ENCODE measurements around the gene FNIP1. TPM values are rescaled to one million over a fixed set of nuclear protein-coding genes. Genes with fewer than 3 reads are reported as not detected.

The FNIP1 gene
- total and polyA plus RNA-seq, 2 donors (not counting 1 experiment from before 2014, with no cell fraction given) = 10.3 to 52.8 TPM

GRCh38 chr5:131758520-131758900 lies 38.3 kb downstream of the FNIP1 start:
- H3K27ac ChIP-seq (ENCODE audit: low read length in 2 of 2) = no peak overlapping the region
- peak overlapping the region; percentile 11 for H3K27ac Mint-ChIP-seq

More at GRCh38 chr5:131758520-131758900, 38.3 kb downstream of the FNIP1 start:
- Histone ChIP-seq H3K4me2 (replicated peaks; ENCODE audit: low read depth, low read length, poor library complexity, severe bottlenecking) (peak overlapping the region; percentile 41), H3K4me1 (ENCODE audit: control insufficient read depth in 2 of 2, insufficient read depth in 2 of 2, low read length in 2 of 2) (peaks cover 18 to 27% of the 10 kb centered on the region in 2 donors), H4K20me1 (ENCODE audit: control insufficient read depth, insufficient read depth, low read length, poor library complexity, severe bottlenecking) (peaks cover 57% of the 10 kb centered on the region), H3K9ac (ENCODE audit: low read length) (peak overlapping the region; percentile 33), H3K36me3 (replicated peaks in 1 of 2; ENCODE audit: control extremely low read depth in 1 of 2, control insufficient read depth in 1 of 2, extremely low read depth in 1 of 2, insufficient read depth in 2 of 2, low read length in 1 of 2) (no peaks in the 10 kb centered on the region), H3K79me2 (ENCODE audit: control insufficient read depth, insufficient read depth, low read length) (peaks cover 99% of the 10 kb centered on the region), H3K9me3 (ENCODE audit: control extremely low read depth in 1 of 3, control insufficient read depth in 2 of 3, insufficient read depth in 1 of 3, low read length in 2 of 3) (no peaks in the 10 kb centered on the region), H2AFZ (ENCODE audit: insufficient read depth, low read depth, low read length, poor library complexity, severe bottlenecking) (no peak overlapping the region), H3K4me3 (ENCODE audit: control extremely low read depth in 1 of 5, extremely low read depth in 1 of 5, insufficient read depth in 1 of 5, low read depth in 2 of 5, low read length in 4 of 5) (no peak overlapping the region), H3K27me3 (replicated peaks in 1 of 4; ENCODE audit: control extremely low read depth in 1 of 4, control insufficient read depth in 3 of 4, insufficient read depth in 4 of 4, low read length in 3 of 4) (no peaks in the 10 kb centered on the region)
- peak overlapping the region; percentile 28 for H3K4me3 Mint-ChIP-seq
- peaks cover 44% of the 10 kb centered on the region for H3K4me1 Mint-ChIP-seq
- ChIA-PET CTCF (no interaction called here), POLR2A (no interaction called here)
- intact Hi-C loops (cut with micrococcal nuclease) = no loop called here
- ATAC-seq (ENCODE audit: low read depth) (no peak), DNase-seq (no peak)
- H3K9me3 Mint-ChIP-seq (ENCODE audit: insufficient read depth) = peaks cover 2% of the 10 kb centered on the region
- no peaks in the 10 kb centered on the region for H3K27me3 Mint-ChIP-seq
- WGBS (ENCODE audit: insufficient coverage) = no CpG with 5 or more reads among the region's 3 CpGs
- no peak for TF ChIP-seq EZH2 (IDR thresholded peaks at IDR 0.05; ENCODE audit: borderline replicate concordance, insufficient read depth, low read depth, low read length, poor library complexity, severe bottlenecking)
- no peak for TF ChIP-seq CTCF (IDR thresholded peaks at IDR 0.05)
